ENCODE data around the gene GSTA5.
"Not testable (repeated sequence)": the region's sequence is repeated elsewhere in the genome, so short reads cannot be mapped to it uniquely, and the experiment has no call there.

DNA sequence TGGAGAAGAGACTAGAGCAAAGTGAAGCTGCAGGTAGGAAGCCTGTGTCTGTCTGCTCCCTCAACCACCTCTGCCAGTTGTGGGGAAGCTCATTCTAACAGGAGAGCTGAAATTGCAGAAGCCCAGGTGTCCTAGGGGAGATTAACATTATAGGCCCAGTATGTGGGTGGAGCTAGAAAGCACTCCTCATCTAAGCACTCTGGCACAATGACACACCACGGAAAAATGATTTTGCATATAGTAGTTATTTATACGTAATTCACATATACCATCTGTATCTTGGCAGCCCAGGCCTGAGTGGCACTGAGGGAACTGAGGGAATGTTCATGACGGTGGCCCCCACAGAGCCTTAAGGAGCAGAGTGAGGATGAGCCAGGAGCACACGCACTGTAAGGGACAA, 9.7 kb downstream of the GSTA5 start:
- TF ChIP-seq, protein P1, sequence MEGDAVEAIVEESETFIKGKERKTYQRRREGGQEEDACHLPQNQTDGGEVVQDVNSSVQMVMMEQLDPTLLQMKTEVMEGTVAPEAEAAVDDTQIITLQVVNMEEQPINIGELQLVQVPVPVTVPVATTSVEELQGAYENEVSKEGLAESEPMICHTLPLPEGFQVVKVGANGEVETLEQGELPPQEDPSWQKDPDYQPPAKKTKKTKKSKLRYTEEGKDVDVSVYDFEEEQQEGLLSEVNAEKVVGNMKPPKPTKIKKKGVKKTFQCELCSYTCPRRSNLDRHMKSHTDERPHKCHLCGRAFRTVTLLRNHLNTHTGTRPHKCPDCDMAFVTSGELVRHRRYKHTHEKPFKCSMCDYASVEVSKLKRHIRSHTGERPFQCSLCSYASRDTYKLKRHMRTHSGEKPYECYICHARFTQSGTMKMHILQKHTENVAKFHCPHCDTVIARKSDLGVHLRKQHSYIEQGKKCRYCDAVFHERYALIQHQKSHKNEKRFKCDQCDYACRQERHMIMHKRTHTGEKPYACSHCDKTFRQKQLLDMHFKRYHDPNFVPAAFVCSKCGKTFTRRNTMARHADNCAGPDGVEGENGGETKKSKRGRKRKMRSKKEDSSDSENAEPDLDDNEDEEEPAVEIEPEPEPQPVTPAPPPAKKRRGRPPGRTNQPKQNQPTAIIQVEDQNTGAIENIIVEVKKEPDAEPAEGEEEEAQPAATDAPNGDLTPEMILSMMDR (conservative IDR thresholded peaks at IDR 0.05), result not testable (repeated sequence)
- TF ChIP-seq ZFX (IDR thresholded peaks at IDR 0.05), result not testable (repeated sequence)

Measured in C4-2B (cell line).